Retinal pigment epithelial cell (primary cell): ENCODE data around the gene SLC24A3.

Experiments
- DNase-seq: peaks from one replicate; pipeline ENCODE4 v3.0.0-alpha.2; 2010; ENCODE audit warnings: low read depth
- H3K4me3 ChIP-seq: 2 replicates; pipeline ENCODE4 v1.5.1; 2011; ENCODE audit warnings: mild to moderate bottlenecking, low read length, control low read depth, moderate library complexity
- TF ChIP-seq, protein P1 (sequence below): conservative IDR thresholded peaks from 2 replicates; pipeline ENCODE4 v1.5.1; 2011; ENCODE audit warnings: low read depth, low read length, control low read depth, inconsistent platforms

SLC24A3 gene

GRCh38 chr20:19544684-19545083 lies 332.2 kb downstream of the SLC24A3 start:
- TF ChIP-seq, protein P1, sequence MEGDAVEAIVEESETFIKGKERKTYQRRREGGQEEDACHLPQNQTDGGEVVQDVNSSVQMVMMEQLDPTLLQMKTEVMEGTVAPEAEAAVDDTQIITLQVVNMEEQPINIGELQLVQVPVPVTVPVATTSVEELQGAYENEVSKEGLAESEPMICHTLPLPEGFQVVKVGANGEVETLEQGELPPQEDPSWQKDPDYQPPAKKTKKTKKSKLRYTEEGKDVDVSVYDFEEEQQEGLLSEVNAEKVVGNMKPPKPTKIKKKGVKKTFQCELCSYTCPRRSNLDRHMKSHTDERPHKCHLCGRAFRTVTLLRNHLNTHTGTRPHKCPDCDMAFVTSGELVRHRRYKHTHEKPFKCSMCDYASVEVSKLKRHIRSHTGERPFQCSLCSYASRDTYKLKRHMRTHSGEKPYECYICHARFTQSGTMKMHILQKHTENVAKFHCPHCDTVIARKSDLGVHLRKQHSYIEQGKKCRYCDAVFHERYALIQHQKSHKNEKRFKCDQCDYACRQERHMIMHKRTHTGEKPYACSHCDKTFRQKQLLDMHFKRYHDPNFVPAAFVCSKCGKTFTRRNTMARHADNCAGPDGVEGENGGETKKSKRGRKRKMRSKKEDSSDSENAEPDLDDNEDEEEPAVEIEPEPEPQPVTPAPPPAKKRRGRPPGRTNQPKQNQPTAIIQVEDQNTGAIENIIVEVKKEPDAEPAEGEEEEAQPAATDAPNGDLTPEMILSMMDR = no peak
- no peak for DNase-seq
- H3K4me3 ChIP-seq = no peak overlapping the region

- H3K4me3 ChIP-seq = no peak overlapping the region
- DNase-seq = no peak
- TF ChIP-seq, protein P1 = no peak
Observed at GRCh38 chr20:19546648-19547047, 334.2 kb downstream of the SLC24A3 start.

DNA sequence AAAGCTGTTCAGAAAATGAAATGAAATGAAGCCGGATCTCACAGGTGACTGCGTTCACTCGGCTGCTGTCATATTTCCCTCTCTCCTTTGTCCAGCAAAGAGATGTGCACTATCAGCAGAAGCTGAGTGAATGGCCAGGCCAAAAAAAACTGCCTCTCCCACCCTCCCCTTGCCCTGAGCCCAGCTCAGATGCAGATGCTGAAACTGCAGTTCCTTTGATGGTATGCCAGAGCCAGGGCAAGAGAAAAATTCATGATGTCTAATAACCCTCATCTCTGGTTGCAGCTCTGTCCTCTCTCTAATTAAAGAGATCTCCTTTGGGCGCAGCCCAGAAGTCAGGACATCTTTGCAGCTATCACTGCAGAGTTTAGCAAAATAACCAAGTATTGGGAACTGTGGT lies 335.1 kb downstream of the SLC24A3 start:
- DNase-seq = no peak
- H3K4me3 ChIP-seq = no peak overlapping the region
- TF ChIP-seq, protein P1 = no peak

- H3K4me3 ChIP-seq = no peak overlapping the region
- TF ChIP-seq, protein P1 = no peak
- no peak for DNase-seq
Observed at GRCh38 chr20:19549896-19550295, 337.5 kb downstream of the SLC24A3 start.

- H3K4me3 ChIP-seq = no peak overlapping the region
- TF ChIP-seq, protein P1 = no peak
- DNase-seq = no peak
Observed at GRCh38 chr20:19552221-19553180, 340.1 kb downstream of the SLC24A3 start.

DNA sequence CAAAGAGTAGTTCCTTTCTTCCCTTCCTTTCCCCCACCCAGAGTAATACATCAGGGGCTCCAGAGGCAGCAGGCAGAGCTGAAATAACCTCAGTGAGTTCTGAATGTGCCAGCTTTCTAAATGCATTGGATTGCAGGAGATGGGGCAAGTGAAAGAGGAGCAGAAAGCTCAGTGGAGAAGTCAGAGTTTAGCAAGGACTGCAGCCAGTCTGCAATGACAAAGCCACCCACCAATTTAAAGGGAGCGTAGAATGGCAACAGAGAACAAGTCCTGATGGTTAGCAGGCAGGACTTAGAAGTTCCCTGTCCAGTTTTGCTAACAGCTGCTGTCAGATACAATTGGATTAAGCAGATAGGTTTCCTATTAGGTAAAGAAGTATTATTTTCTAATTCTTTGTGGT lies 342.2 kb downstream of the SLC24A3 start:
- TF ChIP-seq, protein P1 = no peak
- DNase-seq = no peak
- no peak overlapping the region for H3K4me3 ChIP-seq

DNA sequence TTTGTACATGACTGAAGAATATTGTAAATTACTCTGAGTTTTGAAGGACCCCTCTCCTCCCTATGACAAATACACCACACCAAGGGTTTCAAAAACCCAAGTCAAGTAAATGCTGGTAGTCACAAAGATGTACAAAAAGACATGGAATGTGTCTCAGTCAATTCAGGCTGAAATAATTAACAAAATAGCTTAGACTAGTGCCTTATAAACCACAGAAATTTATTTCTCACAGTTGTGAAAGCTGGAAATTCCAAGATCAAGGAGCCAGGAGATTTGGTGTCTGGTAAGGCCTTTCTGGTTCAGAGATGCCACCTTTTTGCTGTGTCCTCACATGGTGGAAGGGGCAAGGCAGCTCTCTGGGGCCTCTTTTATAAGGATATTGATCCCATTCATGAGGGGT lies 343.3 kb downstream of the SLC24A3 start:
- DNase-seq = no peak
- TF ChIP-seq, protein P1 = no peak
- H3K4me3 ChIP-seq = no peak overlapping the region
